Measurements from ENCODE around the gene FXYD3. TPM values are rescaled to one million over a fixed set of nuclear protein-coding genes. Genes with fewer than 3 reads are reported as not detected.

The FXYD3 gene
- total and polyA plus RNA-seq, 2 experiments from 2014 or later = 0.81 TPM; not detected in 1

- Histone ChIP-seq H3K9me2 (ENCODE audit: insufficient read depth) (no peaks in the 10 kb centered on the region), H3K4me1 (ENCODE audit: insufficient read depth) (peaks cover 7% of the 10 kb centered on the region), H3F3A (replicated peaks; ENCODE audit: low read depth) (no peaks in the 10 kb centered on the region), H2AFZ (no peak overlapping the region), H3K27ac (ENCODE audit: low read depth) (no peak overlapping the region), H4K20me1 (replicated peaks; ENCODE audit: insufficient read depth) (no peaks in the 10 kb centered on the region), H3K27me3 (ENCODE audit: insufficient read depth) (no peaks in the 10 kb centered on the region), H3K36me3 (ENCODE audit: insufficient read depth) (no peaks in the 10 kb centered on the region), H3K79me2 (replicated peaks; ENCODE audit: insufficient read depth) (no peaks in the 10 kb centered on the region), H3K4me2 (no peak overlapping the region), H3K4me3 (no peak overlapping the region)
- peak; percentile 48 for DNase-seq (ENCODE audit: low spot score)
- no peak overlapping the region for H3K4me3 Mint-ChIP-seq
- ATAC-seq = peak; percentile 40
- H3K4me1 Mint-ChIP-seq = peaks cover 18% of the 10 kb centered on the region; the same call in 2 of the 3 replicates
- no peaks in the 10 kb centered on the region for H3K36me3 Mint-ChIP-seq (ENCODE audit: low read depth)
- H3K9me3 Mint-ChIP-seq = no peaks in the 10 kb centered on the region
- H3K27me3 Mint-ChIP-seq (ENCODE audit: insufficient read depth, low read depth, poor library complexity) = peaks cover 4% of the 10 kb centered on the region
- no peak overlapping the region for H3K27ac Mint-ChIP-seq
- no peak for TF ChIP-seq ZNF114 (CRISPR knock-in tag; IDR thresholded peaks at IDR 0.05)
- TF ChIP-seq POLR2AphosphoS5 (IDR thresholded peaks at IDR 0.05; ENCODE audit: low read depth) = no peak
- TF ChIP-seq ZNF331 (CRISPR knock-in tag; IDR thresholded peaks at IDR 0.05; ENCODE audit: low read depth) = no peak
- no peak for TF ChIP-seq EZH2 (IDR thresholded peaks at IDR 0.05; ENCODE audit: low read depth, unreplicated experiment)
- TF ChIP-seq ZNF462 (CRISPR knock-in tag; IDR thresholded peaks at IDR 0.05) = no peak
- no peak for TF ChIP-seq EZH2phosphoT487 (IDR thresholded peaks at IDR 0.05; ENCODE audit: unreplicated experiment)
- TF ChIP-seq ETS1 (IDR thresholded peaks at IDR 0.05) = no peak
- no peak for TF ChIP-seq CREB1 (CRISPR knock-in tag; IDR thresholded peaks at IDR 0.05; ENCODE audit: low read depth)
- TF ChIP-seq CTCF (conservative IDR thresholded peaks at IDR 0.05; ENCODE audit: low read depth in 2 of 2) = no peak
- TF ChIP-seq REST (IDR thresholded peaks at IDR 0.05; ENCODE audit: unreplicated experiment) = no peak
- no peak for TF ChIP-seq JUNB (IDR thresholded peaks at IDR 0.05; ENCODE audit: unreplicated experiment)
- no peak for TF ChIP-seq NANOG (IDR thresholded peaks at IDR 0.05; ENCODE audit: borderline replicate concordance)
- TF ChIP-seq STAT1 (IDR thresholded peaks at IDR 0.05; ENCODE audit: unreplicated experiment) = no peak
Observed at GRCh38 chr19:35126624-35126959, 11.0 kb downstream of the FXYD3 start.

Measured in GM23338 (cell line).